ENCODE measurements around the gene OR10J5.

DNA sequence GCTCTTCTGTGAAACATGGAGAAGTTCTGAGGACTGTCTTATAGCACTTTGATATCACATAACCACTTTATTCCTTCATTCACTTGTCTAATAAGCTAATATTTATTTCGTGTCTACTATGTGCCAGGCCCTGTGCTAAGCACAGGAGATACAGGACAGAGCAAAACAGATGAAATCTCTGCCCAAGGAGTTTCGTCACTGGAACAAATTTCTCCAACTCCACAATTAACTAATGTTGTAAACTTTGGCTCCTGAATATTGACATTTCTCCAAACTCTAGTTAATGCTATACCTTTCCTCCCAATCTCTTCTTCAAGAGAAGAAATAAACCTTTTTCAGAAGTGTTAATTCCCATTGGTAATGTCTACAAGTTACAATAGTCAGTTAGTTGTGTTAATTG is 24.8 kb upstream of the OR10J5 start:
- TF ChIP-seq, protein P1, sequence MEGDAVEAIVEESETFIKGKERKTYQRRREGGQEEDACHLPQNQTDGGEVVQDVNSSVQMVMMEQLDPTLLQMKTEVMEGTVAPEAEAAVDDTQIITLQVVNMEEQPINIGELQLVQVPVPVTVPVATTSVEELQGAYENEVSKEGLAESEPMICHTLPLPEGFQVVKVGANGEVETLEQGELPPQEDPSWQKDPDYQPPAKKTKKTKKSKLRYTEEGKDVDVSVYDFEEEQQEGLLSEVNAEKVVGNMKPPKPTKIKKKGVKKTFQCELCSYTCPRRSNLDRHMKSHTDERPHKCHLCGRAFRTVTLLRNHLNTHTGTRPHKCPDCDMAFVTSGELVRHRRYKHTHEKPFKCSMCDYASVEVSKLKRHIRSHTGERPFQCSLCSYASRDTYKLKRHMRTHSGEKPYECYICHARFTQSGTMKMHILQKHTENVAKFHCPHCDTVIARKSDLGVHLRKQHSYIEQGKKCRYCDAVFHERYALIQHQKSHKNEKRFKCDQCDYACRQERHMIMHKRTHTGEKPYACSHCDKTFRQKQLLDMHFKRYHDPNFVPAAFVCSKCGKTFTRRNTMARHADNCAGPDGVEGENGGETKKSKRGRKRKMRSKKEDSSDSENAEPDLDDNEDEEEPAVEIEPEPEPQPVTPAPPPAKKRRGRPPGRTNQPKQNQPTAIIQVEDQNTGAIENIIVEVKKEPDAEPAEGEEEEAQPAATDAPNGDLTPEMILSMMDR (conservative IDR thresholded peaks at IDR 0.05; ENCODE audit: low read depth, low read length): no peak
- TF ChIP-seq EZH2 (IDR thresholded peaks at IDR 0.05; ENCODE audit: borderline replicate concordance, low read depth, low read length, poor library complexity, severe bottlenecking): no peak
